Measurements from ENCODE around the gene ARID1B.

ARID1B gene

GRCh38 chr6:157239148-157239547 is 462.0 kb downstream of the ARID1B start:
- no peak for DNase-seq

- DNase-seq: no peak
Measured at GRCh38 chr6:157239671-157240058, 462.5 kb downstream of the ARID1B start.

GRCh38 chr6:157240059-157240959 is 463.1 kb downstream of the ARID1B start:
- DNase-seq: no peak

GRCh38 chr6:157240960-157241311 is 463.8 kb downstream of the ARID1B start:
- DNase-seq: no peak

GRCh38 chr6:157242791-157243190 is 465.6 kb downstream of the ARID1B start:
- DNase-seq: no peak

- no peak for DNase-seq
Measured at GRCh38 chr6:157244175-157244574, 467.0 kb downstream of the ARID1B start.

- DNase-seq: no peak
Measured at GRCh38 chr6:157244780-157245179, 467.6 kb downstream of the ARID1B start.

- DNase-seq: no peak
Measured at GRCh38 chr6:157245436-157245835, 468.3 kb downstream of the ARID1B start.

GRCh38 chr6:157246048-157246630 is 469.0 kb downstream of the ARID1B start:
- DNase-seq: no peak

GRCh38 chr6:157246771-157247484 is 469.8 kb downstream of the ARID1B start:
- DNase-seq: no peak

GRCh38 chr6:157248264-157248663 is 471.1 kb downstream of the ARID1B start:
- no peak for DNase-seq

- DNase-seq: no peak
Measured at GRCh38 chr6:157249826-157250225, 472.6 kb downstream of the ARID1B start.

- DNase-seq: no peak
Measured at GRCh38 chr6:157251586-157252247, 474.5 kb downstream of the ARID1B start.

- no peak for DNase-seq
Measured at GRCh38 chr6:157253017-157253416, 475.8 kb downstream of the ARID1B start.

GRCh38 chr6:157253699-157254098 is 476.5 kb downstream of the ARID1B start:
- DNase-seq: no peak

GRCh38 chr6:157254538-157254937 is 477.4 kb downstream of the ARID1B start:
- no peak for DNase-seq

GRCh38 chr6:157255079-157255478 is 477.9 kb downstream of the ARID1B start:
- DNase-seq: no peak

GRCh38 chr6:157258878-157259277 is 481.7 kb downstream of the ARID1B start:
- DNase-seq: no peak

- DNase-seq: no peak
Measured at GRCh38 chr6:157259443-157259842, 482.3 kb downstream of the ARID1B start.

Measured in NCI-H1048 (cell line).